MCF 10A (cell line): ENCODE results near the gene GTF3C4. TPM values are rescaled to one million over a fixed set of nuclear protein-coding genes. Genes with fewer than 3 reads are reported as not detected.
A peak's percentile ranks its signal among the peaks of the same experiment; 100 is the strongest.

Source experiments
- BruUV-seq: library from RNA; stranded (reverse); fragments of 400-500 nt; replicated peaks from 2 replicates; lab custom pipeline; 2021; lab: Mats Ljungman, UMichigan
- CTCF ChIA-PET: fragments of 300-600 bp; sonication (Branson Sonifier 250); formaldehyde crosslinking; extraction: SDS; loops from one replicate; lab custom pipeline; 2021; ENCODE audit warnings: antibody characterized with exemption, inconsistent platforms; lab: Yijun Ruan, JAX
- POLR2A ChIA-PET: fragments of 300-600, 350-650 bp; sonication (Branson Sonifier 250); formaldehyde crosslinking; extraction: SDS; loops from one replicate; lab custom pipeline; 2020; ENCODE audit warnings: antibody characterized with exemption, inconsistent platforms; lab: Yijun Ruan, JAX
- DNase-seq: peaks from one replicate; pipeline ENCODE4 v3.0.0-alpha.2; 2018; ENCODE audit not compliant: unreplicated experiment
- H3K27ac Mint-ChIP-seq: one replicate; pipeline ENCODE4 v1.8.0; 2022; ENCODE audit warnings: mild to moderate bottlenecking, low read depth, mixed read lengths; ENCODE audit not compliant: unreplicated experiment
- H3K27me3 Mint-ChIP-seq: one replicate; pipeline ENCODE4 v1.8.0; 2022; ENCODE audit warnings: mixed read lengths; ENCODE audit not compliant: insufficient read depth, unreplicated experiment
- H3K36me3 Mint-ChIP-seq: one replicate; pipeline ENCODE4 v1.8.0; 2022; ENCODE audit warnings: mild to moderate bottlenecking, moderate library complexity, mixed read lengths; ENCODE audit not compliant: insufficient read depth, unreplicated experiment
- H3K4me1 Mint-ChIP-seq: one replicate; pipeline ENCODE4 v1.8.0; 2022; ENCODE audit warnings: mixed read lengths; ENCODE audit not compliant: insufficient read depth, unreplicated experiment
- H3K4me3 Mint-ChIP-seq: one replicate; pipeline ENCODE4 v1.8.0; 2022; ENCODE audit warnings: mild to moderate bottlenecking, moderate library complexity, mixed read lengths; ENCODE audit not compliant: unreplicated experiment
- H3K9me3 Mint-ChIP-seq: one replicate; pipeline ENCODE4 v1.8.0; 2022; ENCODE audit warnings: mixed read lengths; ENCODE audit not compliant: unreplicated experiment
- CTCF ChIP-seq: fragments of 200-600 bp; IDR thresholded peaks from one replicate; pipeline ENCODE4 v1.8.0; 2022; ENCODE audit warnings: antibody characterized with exemption, mild to moderate bottlenecking; ENCODE audit not compliant: unreplicated experiment
- intact Hi-C: fragments of 100-400 bp; cut with micrococcal nuclease; formaldehyde crosslinking; loops from 2 replicates; pipeline ENCODE4 v1.14.1; 2022
- total RNA-seq: library from RNA; stranded (reverse); gene quantifications from 2 replicates; pipeline ENCODE4 v1.2.3, GENCODE V29; 2022

GTF3C4 gene
- total RNA-seq, 1 experiment from 2014 or later = 18.3 TPM

DNA sequence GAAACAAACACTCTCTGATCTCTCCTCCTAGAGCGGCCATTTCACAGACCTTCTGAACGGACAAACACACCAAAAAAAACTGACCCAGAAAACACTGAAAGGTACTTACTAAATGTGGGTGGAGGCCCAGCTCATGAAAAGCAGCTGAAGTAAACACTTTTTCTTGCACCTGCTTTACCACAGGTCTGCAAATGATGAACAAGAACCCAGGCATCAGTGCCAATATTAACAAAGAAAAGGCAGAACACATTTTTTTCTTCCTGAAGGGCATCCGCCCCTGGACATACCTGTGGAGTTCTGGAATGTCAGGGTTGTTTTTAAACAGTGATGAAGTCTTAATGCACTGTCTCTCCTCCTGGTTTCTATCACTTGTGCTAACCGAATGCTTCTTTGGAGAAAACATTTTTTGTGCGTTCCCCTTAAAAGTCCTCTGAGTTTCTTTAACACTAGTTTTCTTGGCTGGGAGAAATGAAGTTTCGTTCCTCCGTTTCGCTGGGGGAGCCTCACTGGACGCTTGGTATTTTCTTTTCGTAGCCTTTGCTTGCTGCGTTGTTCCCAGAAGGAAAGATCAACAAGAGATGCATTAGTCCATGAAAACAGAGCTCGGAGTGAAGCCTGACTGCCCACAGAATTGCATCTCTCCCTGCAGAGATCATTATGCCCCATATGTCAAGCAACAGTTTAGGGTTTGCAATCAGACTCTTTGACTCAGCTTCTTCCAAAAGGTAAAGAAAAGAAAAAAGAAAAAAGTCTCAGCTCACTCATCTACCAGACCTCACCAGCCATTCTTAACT lies 7.9 kb upstream of the GTF3C4 start:
- intact Hi-C loops = no loop called here
- CTCF ChIA-PET = interaction anchor here (1.9 kb wide), 1 partner anchor 11 kb away, joined by 6 read pairs; no protein-coding TSS in a partner anchor
- H3K4me1 Mint-ChIP-seq = no peaks in the 10 kb centered on the region

GRCh38 chr9:132663117-132663516 lies 7.1 kb upstream of the GTF3C4 start:
- Mint-ChIP-seq H3K4me3 (no peak overlapping the region), H3K9me3 (no peaks in the 10 kb centered on the region), H3K27ac (no peak overlapping the region), H3K4me1 (peaks cover 5% of the 10 kb centered on the region), H3K36me3 (peaks cover 4% of the 10 kb centered on the region), H3K27me3 (no peaks in the 10 kb centered on the region)
- no TSS peak for BruUV-seq
- DNase-seq = no peak
- no peak for TF ChIP-seq CTCF
- intact Hi-C loops = no loop called here
- CTCF ChIA-PET = interaction anchor here (1.5 kb wide), 1 partner anchor 12 kb away, joined by 6 read pairs; no protein-coding TSS in a partner anchor
- POLR2A ChIA-PET = no interaction called here

More for the DNA sequence above, 7.9 kb upstream of the GTF3C4 start:
- POLR2A ChIA-PET = no interaction called here
- peaks cover 4% of the 10 kb centered on the region for H3K36me3 Mint-ChIP-seq
- H3K27ac Mint-ChIP-seq = no peak overlapping the region
- no peaks in the 10 kb centered on the region for H3K9me3 Mint-ChIP-seq
- DNase-seq = no peak
- no peak for TF ChIP-seq CTCF
- H3K27me3 Mint-ChIP-seq = no peaks in the 10 kb centered on the region
- H3K4me3 Mint-ChIP-seq = no peak overlapping the region
- BruUV-seq = no TSS peak

DNA sequence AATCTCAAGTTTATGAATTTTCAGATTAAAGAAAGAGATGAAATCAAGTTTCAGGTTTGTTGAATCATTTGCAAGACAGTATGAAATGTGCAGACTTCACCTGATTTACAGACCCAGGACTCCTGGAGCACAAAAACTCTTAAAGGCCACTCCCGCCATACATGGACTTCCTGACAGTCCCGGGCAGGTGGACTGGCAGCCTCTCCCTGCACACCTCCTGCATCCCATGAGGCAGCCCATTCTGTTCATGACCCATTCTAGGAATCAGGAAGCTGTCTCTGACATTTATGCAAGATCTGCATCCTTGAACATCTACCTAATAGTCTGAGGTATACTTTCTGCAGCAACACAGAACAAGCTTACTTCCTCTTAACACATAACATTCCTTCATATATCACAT lies 6.4 kb upstream of the GTF3C4 start:
- POLR2A ChIA-PET = no interaction called here
- no peak for TF ChIP-seq CTCF
- Mint-ChIP-seq H3K4me3 (no peak overlapping the region), H3K9me3 (no peaks in the 10 kb centered on the region), H3K4me1 (peaks cover 6% of the 10 kb centered on the region), H3K27ac (no peak overlapping the region), H3K27me3 (no peaks in the 10 kb centered on the region), H3K36me3 (peaks cover 4% of the 10 kb centered on the region)
- no TSS peak for BruUV-seq
- CTCF ChIA-PET = interaction anchor here (0.5 to 1.5 kb wide), 3 partner anchors 9 to 247 kb away, joined by 3 to 6 read pairs (median 5); no protein-coding TSS in a partner anchor
- intact Hi-C loops = no loop called here
- DNase-seq = no peak

GRCh38 chr9:132669319-132669697 lies 956 bp upstream of the GTF3C4 start:
- TSS peak; percentile 59 for BruUV-seq
- POLR2A ChIA-PET = interaction anchor here (0.5 to 3.9 kb wide), 18 partner anchors 11 to 361 kb away, joined by 3 to 21 read pairs (median 5); partner anchors contain the start of gene SETX
- peak; percentile 77 for DNase-seq

More at GRCh38 chr9:132669319-132669697, 956 bp upstream of the GTF3C4 start:
- no peak for TF ChIP-seq CTCF
- H3K27me3 Mint-ChIP-seq = no peaks in the 10 kb centered on the region
- H3K36me3 Mint-ChIP-seq = no peaks in the 10 kb centered on the region
- H3K4me3 Mint-ChIP-seq = peak overlapping the region; percentile 95
- H3K4me1 Mint-ChIP-seq = peaks cover 22% of the 10 kb centered on the region
- CTCF ChIA-PET = interaction anchor here (0.5 to 1.0 kb wide), 3 partner anchors 15 to 353 kb away, joined by 3 read pairs; no protein-coding TSS in a partner anchor
- H3K9me3 Mint-ChIP-seq = peaks cover 8% of the 10 kb centered on the region
- peak overlapping the region; percentile 91 for H3K27ac Mint-ChIP-seq
- intact Hi-C loops = no loop called here
